GM18517 (cell line): ENCODE data around the gene PTPN14.

Experiments used
- ATAC-seq: cut with Tn5 transposase; IDR thresholded peaks from one replicate; pipeline ENCODE4 v1.9.1; 2021; ENCODE audit warnings: mild to moderate bottlenecking, moderate library complexity; ENCODE audit not compliant: unreplicated experiment

PTPN14 gene

GRCh38 chr1:214318956-214319736 is 232.3 kb downstream of the PTPN14 start:
- no peak for ATAC-seq

DNA sequence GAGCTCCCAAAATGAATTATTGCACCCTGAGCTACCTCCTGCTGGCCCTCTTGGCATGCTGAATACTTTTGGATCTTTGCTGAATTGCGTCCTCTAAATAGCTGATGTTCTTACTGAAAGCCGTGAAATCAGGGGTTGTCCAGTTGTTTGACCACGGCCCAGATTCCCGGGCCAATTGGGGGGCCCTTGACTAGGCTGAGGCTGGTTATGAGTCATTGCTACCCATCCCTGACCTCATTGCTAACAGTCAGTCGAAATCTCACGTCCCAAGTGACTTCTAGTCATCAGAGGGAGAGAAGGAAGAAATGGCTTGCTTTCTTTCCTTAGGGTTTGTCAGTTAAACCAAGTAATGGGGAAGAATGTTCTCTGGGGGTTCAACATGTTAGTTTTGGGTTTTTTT is 233.0 kb downstream of the PTPN14 start:
- ATAC-seq: no peak

DNA sequence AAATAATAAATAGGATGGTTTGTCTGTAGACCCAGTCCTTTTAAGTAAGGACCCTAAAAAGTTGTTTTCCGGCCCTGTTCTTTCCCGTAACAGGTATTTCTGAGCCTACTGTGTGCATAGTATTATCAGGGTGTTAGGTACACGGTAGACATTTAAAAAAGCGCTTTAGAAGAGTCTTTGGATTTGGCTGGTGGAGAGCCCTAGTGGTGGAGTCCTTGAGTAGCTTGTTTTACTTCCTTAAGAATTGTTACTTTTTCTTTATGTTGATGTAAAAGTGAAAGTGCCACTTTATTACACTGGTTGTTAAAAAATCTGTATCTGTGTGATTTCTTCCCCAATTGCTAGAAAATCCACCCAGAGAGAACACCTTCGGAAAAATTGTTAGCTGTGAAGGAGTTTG is 233.7 kb downstream of the PTPN14 start:
- no peak for ATAC-seq

GRCh38 chr1:214317300-214317699 is 234.1 kb downstream of the PTPN14 start:
- ATAC-seq: no peak

DNA sequence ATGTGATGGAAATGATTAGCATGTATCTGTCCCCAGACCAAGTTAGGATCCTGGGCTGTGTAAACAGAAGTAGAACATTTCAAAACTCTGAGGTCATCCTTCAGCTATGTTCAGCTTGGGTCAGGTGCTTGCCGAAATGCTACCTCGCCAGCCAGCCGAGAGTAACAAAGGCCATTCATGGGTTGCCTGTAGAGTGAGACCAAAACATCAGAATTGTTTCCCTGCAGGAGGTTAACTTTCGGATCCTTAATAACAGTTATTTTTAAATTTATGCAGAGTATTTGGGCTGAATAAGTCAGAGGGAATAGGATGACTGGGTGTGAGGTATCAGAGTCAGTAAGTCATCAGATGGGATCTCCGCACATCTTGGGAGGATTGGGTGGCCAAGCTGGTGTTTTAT is 234.8 kb downstream of the PTPN14 start:
- ATAC-seq: no peak

DNA sequence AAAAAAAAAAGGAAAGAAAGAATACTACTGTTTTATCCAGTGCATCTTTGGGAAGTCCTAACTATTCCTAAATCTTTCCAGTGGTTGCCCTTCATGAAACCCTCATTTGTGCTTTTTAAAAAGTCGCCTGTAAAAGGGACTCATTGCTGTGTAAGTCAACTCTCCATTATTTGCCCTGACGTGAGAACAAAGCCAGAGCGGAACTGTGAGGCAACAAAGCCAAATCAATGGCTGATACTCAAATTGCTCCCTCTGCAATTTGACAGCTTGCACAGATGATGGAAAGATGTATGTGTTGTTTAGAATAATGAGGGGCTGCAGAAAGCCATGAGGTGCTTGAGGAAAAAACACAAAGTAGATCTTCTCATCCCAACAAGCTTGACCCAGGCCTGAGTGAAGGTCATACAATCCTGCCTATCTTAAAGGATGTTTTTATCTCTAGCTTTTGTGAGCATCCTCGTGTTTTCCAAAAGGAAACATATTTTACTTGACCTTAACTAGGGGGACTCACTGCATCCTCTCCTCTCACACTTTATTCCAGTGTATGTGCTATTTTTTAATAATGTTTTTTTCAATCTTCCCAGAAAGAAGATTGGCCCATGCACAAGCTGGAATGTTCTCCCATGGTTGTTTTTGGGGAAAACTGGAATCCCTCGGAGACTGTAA is 237.1 kb downstream of the PTPN14 start:
- ATAC-seq: no peak

DNA sequence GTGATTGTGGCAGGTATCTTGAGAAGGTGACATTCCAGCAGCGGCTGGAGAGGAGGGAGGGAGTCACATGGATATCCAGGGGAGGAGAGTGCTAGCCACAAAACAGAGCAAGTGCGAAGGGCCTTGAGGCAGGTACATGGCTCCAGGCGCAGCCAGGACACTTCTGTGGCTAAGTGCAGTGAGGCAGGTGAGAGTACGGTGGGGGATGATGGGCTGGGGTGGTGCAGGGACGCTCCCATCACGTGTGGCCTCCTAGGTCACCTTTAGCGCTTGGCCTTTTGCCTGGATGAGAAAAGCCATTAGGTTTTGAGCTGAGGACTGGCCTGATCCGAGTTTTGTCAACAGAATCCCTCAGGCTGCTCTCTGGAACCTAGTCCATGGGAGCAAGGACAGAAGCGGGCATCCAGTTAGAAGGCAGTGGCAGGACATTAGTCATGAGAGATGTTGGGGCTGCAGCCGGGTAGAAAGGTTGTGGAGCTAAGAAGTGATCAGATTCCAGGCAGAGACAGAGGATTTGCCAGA is 238.8 kb downstream of the PTPN14 start:
- no peak for ATAC-seq

GRCh38 chr1:214310777-214311690 is 240.4 kb downstream of the PTPN14 start:
- no peak for ATAC-seq

DNA sequence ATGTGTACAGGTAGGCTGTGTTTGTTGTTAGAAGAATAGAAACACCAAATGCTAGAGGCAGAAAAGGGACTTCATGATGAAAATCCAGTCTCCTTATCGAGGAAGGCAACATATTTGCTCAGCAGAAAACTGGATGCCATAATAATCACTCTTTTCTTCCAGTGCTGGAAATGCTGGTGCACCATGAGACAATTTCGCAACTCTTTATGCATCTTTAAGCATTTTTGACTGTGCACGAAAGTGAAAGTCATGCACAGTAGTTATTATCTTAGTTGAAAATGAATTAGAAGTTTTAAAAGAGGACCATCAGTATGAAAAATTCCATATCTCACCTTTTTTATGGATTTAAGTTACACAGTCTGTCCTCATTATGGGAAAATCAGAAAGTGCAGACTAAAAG is 241.4 kb downstream of the PTPN14 start:
- ATAC-seq: no peak

DNA sequence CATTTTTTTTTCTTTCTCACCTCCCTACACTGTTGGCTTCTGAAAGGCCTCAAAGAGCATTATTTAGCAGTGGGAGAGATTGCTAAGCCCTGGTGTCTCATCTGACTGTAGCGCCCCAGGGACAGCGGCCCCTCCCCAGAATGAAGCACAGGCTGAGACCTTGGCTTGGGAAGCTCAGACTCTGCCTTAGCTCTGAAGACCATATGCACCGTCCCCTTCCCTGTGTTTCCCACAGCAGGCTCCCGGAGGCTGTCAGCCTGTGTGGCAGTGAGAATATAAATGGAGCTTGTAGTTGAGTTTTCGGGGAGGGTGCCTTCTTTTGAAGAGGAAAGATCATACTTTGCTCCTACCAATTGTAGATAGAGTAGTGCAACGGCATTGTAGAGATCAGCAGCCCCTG is 245.1 kb downstream of the PTPN14 start:
- no peak for ATAC-seq

GRCh38 chr1:214305164-214305751 is 246.1 kb downstream of the PTPN14 start:
- no peak for ATAC-seq

- ATAC-seq: no peak
Observed at GRCh38 chr1:214303141-214303930, 248.1 kb downstream of the PTPN14 start.

GRCh38 chr1:214301526-214301925 is 249.9 kb downstream of the PTPN14 start:
- ATAC-seq: no peak

GRCh38 chr1:214300149-214300780 is 251.1 kb downstream of the PTPN14 start:
- ATAC-seq: no peak
